ENCODE data around the gene SDHB. TPM values are rescaled to one million over a fixed set of nuclear protein-coding genes. Genes with fewer than 3 reads are reported as not detected.

SDHB gene
- polyA plus RNA-seq, 1 donor (not counting 4 experiments of a cell fraction or from before 2014, with no cell fraction given) = 228 TPM

DNA sequence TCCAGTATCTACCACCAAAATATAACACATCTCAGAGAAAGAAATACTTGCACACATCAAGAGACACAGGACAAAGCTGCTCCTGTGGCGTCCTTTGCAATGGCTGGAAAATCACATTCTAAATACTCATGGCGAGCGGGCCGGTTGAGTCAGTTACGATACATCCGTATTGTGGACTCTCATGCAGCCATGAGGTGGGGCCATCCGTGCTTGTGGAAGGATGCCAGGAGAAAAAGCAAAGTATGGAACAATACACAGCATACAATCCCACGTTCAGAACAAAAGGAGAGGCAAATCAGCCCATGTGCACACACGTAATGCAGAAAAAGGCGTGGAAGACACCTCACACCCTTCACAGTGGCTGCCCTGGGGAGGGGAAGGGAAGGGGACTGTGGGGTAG lies 55.2 kb downstream of the SDHB start:
- no peaks in the 10 kb centered on the region for H4K20me1 ChIP-seq (ENCODE audit: control insufficient read depth, extremely low read depth, insufficient read depth, low read length)
- peaks cover 27 to 45% of the 10 kb centered on the region in 2 experiments for H3K36me3 ChIP-seq (ENCODE audit: control insufficient read depth in 2 of 2, extremely low read depth in 1 of 2, insufficient read depth in 2 of 2, low read length in 2 of 2)
- no peaks in the 10 kb centered on the region for H3K9me3 ChIP-seq (ENCODE audit: control insufficient read depth, low read depth, low read length)
- dilution Hi-C loops (cut with MboI; ENCODE audit: extremely low pct_ligation_motif_present, low sequenced_read_pairs) = no loop called here
- H2AFZ ChIP-seq (ENCODE audit: control insufficient read depth, low read length) = no peak overlapping the region
- no peak overlapping the region for H3K27ac ChIP-seq (ENCODE audit: control insufficient read depth, insufficient read depth, low read length)
- H3K9ac ChIP-seq (ENCODE audit: control insufficient read depth, extremely low read depth, insufficient read depth, low read length) = no peak overlapping the region
- H3K79me2 ChIP-seq (ENCODE audit: control insufficient read depth, insufficient read depth, low read length) = no peaks in the 10 kb centered on the region
- H3K4me1 ChIP-seq (ENCODE audit: control insufficient read depth, extremely low read depth, insufficient read depth, low read length) = peaks cover 10% of the 10 kb centered on the region
- H3K4me2 ChIP-seq (ENCODE audit: control insufficient read depth, extremely low read depth, insufficient read depth, low read depth, low read length) = no peak overlapping the region
- FAIRE-seq (no peak), DNase-seq (ENCODE audit: low read depth, low spot score) (no peak)
- TF ChIP-seq, protein P1, sequence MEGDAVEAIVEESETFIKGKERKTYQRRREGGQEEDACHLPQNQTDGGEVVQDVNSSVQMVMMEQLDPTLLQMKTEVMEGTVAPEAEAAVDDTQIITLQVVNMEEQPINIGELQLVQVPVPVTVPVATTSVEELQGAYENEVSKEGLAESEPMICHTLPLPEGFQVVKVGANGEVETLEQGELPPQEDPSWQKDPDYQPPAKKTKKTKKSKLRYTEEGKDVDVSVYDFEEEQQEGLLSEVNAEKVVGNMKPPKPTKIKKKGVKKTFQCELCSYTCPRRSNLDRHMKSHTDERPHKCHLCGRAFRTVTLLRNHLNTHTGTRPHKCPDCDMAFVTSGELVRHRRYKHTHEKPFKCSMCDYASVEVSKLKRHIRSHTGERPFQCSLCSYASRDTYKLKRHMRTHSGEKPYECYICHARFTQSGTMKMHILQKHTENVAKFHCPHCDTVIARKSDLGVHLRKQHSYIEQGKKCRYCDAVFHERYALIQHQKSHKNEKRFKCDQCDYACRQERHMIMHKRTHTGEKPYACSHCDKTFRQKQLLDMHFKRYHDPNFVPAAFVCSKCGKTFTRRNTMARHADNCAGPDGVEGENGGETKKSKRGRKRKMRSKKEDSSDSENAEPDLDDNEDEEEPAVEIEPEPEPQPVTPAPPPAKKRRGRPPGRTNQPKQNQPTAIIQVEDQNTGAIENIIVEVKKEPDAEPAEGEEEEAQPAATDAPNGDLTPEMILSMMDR (optimal IDR thresholded peaks at IDR 0.05 in 1 of 3, IDR thresholded peaks at IDR 0.05 in 1 of 3, conservative IDR thresholded peaks at IDR 0.05 in 1 of 3; ENCODE audit: extremely low read depth in 1 of 3, insufficient read depth in 2 of 3, low read length in 3 of 3) = no peak
- TF ChIP-seq EZH2 (IDR thresholded peaks at IDR 0.05; ENCODE audit: low read length) = no peak
- H3K4me3 ChIP-seq (ENCODE audit: control insufficient read depth in 2 of 3, extremely low read depth in 1 of 3, insufficient read depth in 2 of 3, low read depth in 1 of 3, low read length in 3 of 3) = no peak overlapping the region
- no peaks in the 10 kb centered on the region for H3K9me1 ChIP-seq (ENCODE audit: control insufficient read depth, extremely low read depth, insufficient read depth, low read length)
- no peaks in the 10 kb centered on the region for H3K27me3 ChIP-seq (ENCODE audit: control insufficient read depth, extremely low read depth, insufficient read depth, low read length)

GRCh38 chr1:16996845-16997244 lies 57.0 kb downstream of the SDHB start:
- peaks cover 10% of the 10 kb centered on the region for H3K4me1 ChIP-seq (ENCODE audit: control insufficient read depth, extremely low read depth, insufficient read depth, low read length)
- H3K9me1 ChIP-seq (ENCODE audit: control insufficient read depth, extremely low read depth, insufficient read depth, low read length) = no peaks in the 10 kb centered on the region
- H3K4me2 ChIP-seq (ENCODE audit: control insufficient read depth, extremely low read depth, insufficient read depth, low read depth, low read length) = no peak overlapping the region
- no peaks in the 10 kb centered on the region for H3K79me2 ChIP-seq (ENCODE audit: control insufficient read depth, insufficient read depth, low read length)
- no peak for FAIRE-seq
- TF ChIP-seq EZH2 (IDR thresholded peaks at IDR 0.05; ENCODE audit: low read length) = no peak
- TF ChIP-seq, protein P1 (optimal IDR thresholded peaks at IDR 0.05 in 1 of 3, IDR thresholded peaks at IDR 0.05 in 1 of 3, conservative IDR thresholded peaks at IDR 0.05 in 1 of 3; ENCODE audit: extremely low read depth in 1 of 3, insufficient read depth in 2 of 3, low read length in 3 of 3) = no peak
- dilution Hi-C loops (cut with MboI; ENCODE audit: extremely low pct_ligation_motif_present, low sequenced_read_pairs) = no loop called here
- H3K9ac ChIP-seq (ENCODE audit: control insufficient read depth, extremely low read depth, insufficient read depth, low read length) = no peak overlapping the region
- no peaks in the 10 kb centered on the region for H4K20me1 ChIP-seq (ENCODE audit: control insufficient read depth, extremely low read depth, insufficient read depth, low read length)
- H3K4me3 ChIP-seq (ENCODE audit: control insufficient read depth in 2 of 3, extremely low read depth in 1 of 3, insufficient read depth in 2 of 3, low read depth in 1 of 3, low read length in 3 of 3) = no peak overlapping the region
- H3K27me3 ChIP-seq (ENCODE audit: control insufficient read depth, extremely low read depth, insufficient read depth, low read length) = no peaks in the 10 kb centered on the region
- no peak overlapping the region for H3K27ac ChIP-seq (ENCODE audit: control insufficient read depth, insufficient read depth, low read length)
- no peak for DNase-seq (ENCODE audit: low read depth, low spot score)
- no peaks in the 10 kb centered on the region for H3K9me3 ChIP-seq (ENCODE audit: control insufficient read depth, low read depth, low read length)
- peaks cover 13 to 38% of the 10 kb centered on the region in 2 experiments for H3K36me3 ChIP-seq (ENCODE audit: control insufficient read depth in 2 of 2, extremely low read depth in 1 of 2, insufficient read depth in 2 of 2, low read length in 2 of 2)
- no peak overlapping the region for H2AFZ ChIP-seq (ENCODE audit: control insufficient read depth, low read length)

All from keratinocyte (primary cell).